HepG2 (cell line): Measurements from ENCODE around the gene DAB2IP. TPM values are rescaled to one million over a fixed set of nuclear protein-coding genes. Genes with fewer than 3 reads are reported as not detected.
"Not testable (repeated sequence)": the region's sequence is repeated elsewhere in the genome, so short reads cannot be mapped to it uniquely, and the experiment has no call there.

ENCODE experiments used
- ATAC-seq: fragments of 200-7000 bp; cut with Tn5 transposase; 3 replicates; pipeline ENCODE4 v1.9.1; 2020; ENCODE audit warnings: mild to moderate bottlenecking, moderate library complexity
- BruUV-seq: library from RNA; stranded (reverse); fragments of 400-500 nt; replicated peaks from 2 replicates; lab custom pipeline; 2021; lab: Mats Ljungman, UMichigan
- CTCF ChIA-PET: fragments of 300-600 bp; formaldehyde crosslinking; extraction: SDS; loops from one replicate; lab custom pipeline; 2021; ENCODE audit warnings: low total read pairs, inconsistent platforms, low intra/inter-chr PET ratio; lab: Yijun Ruan, JAX
- POLR2A ChIA-PET: fragments of 350-600 bp; sonication (Branson Sonifier 250); formaldehyde crosslinking; loops from one replicate; lab custom pipeline; 2020; ENCODE audit warnings: antibody characterized with exemption, inconsistent platforms; lab: Yijun Ruan, JAX
- DNase-seq: peaks from one replicate; pipeline ENCODE4 v3.0.0-alpha.2; 2015; ENCODE audit warnings: low spot score
- FAIRE-seq: peaks from 3 replicates; lab custom pipeline; 2011; peaks lifted over from hg19 to GRCh38; lab: Jason Lieb, UNC
- H2AFZ ChIP-seq: one replicate; pipeline ENCODE4 v1.6.1; 2011; ENCODE audit warnings: low read length, inconsistent platforms
- H3K27ac ChIP-seq: fragments of 300-600 bp; 3 replicates; pipeline ENCODE4 v1.8.0; 2011; ENCODE audit warnings: mixed run types, mild to moderate bottlenecking, mixed read lengths, low read length, inconsistent platforms; ENCODE audit not compliant: insufficient read depth; ENCODE audit errors: extremely low read length
- H3K27me3 ChIP-seq, 2 experiments: fragments of 200-600 bp in 1 of 2; 2 replicates in 1 of 2; 3 replicates in 1 of 2; pipeline versions ENCODE4 v1.6.0 to v1.8.0; 2011; ENCODE audit warnings: low read length in 2 of 2, mild to moderate bottlenecking in 2 of 2, moderate library complexity in 2 of 2, inconsistent platforms in 1 of 2; ENCODE audit not compliant: insufficient read depth in 2 of 2, control insufficient read depth in 1 of 2
- H3K36me3 ChIP-seq, 2 experiments: fragments of 200-600 bp in 1 of 2; replicated peaks in 1 of 2; 2 replicates in 1 of 2; 3 replicates in 1 of 2; pipeline versions ENCODE4 v1.5.1 to v1.8.0; 2011; ENCODE audit warnings: low read length in 2 of 2, inconsistent platforms in 1 of 2; ENCODE audit not compliant: insufficient read depth in 2 of 2, control insufficient read depth in 1 of 2
- H3K4me1 ChIP-seq: 2 replicates; pipeline ENCODE4 v1.5.1; 2012; ENCODE audit warnings: low read length, inconsistent platforms; ENCODE audit not compliant: insufficient read depth
- H3K4me2 ChIP-seq: 2 replicates; pipeline ENCODE4 v1.6.0; 2011; ENCODE audit warnings: low read depth, low read length, inconsistent platforms
- H3K4me3 ChIP-seq, 3 experiments: fragments of 200-600 bp in 1 of 3; sonication (generic), shearing (Covaris generic) in 1 of 3; replicated peaks in 1 of 3; 2 replicates each; pipeline ENCODE4 v1.5.1; 2011 to 2016; ENCODE audit warnings: low read length in 3 of 3, inconsistent platforms in 2 of 3, low read depth in 2 of 3, mild to moderate bottlenecking in 2 of 3, control low read depth in 1 of 3, mixed read lengths in 1 of 3; ENCODE audit not compliant: insufficient read depth in 1 of 3
- H3K79me2 ChIP-seq: one replicate; pipeline ENCODE4 v1.6.1; 2011; ENCODE audit warnings: low read length, inconsistent platforms; ENCODE audit not compliant: insufficient read depth
- H3K9ac ChIP-seq: 2 replicates; pipeline ENCODE4 v1.6.0; 2011; ENCODE audit warnings: mild to moderate bottlenecking, low read depth, low read length, inconsistent platforms; ENCODE audit not compliant: insufficient read depth
- H3K9me3 ChIP-seq: 2 replicates; pipeline ENCODE4 v1.5.1; 2012; ENCODE audit warnings: mild to moderate bottlenecking, low read length
- H4K20me1 ChIP-seq: 2 replicates; pipeline ENCODE4 v1.6.0; 2011; ENCODE audit warnings: inconsistent platforms, mild to moderate bottlenecking, low read length, moderate library complexity; ENCODE audit not compliant: insufficient read depth
- MYC ChIP-seq: sonication (generic); formaldehyde crosslinking; IDR thresholded peaks from 2 replicates; pipeline ENCODE4 v1.9.0; 2021; ENCODE audit warnings: missing genetic modification reagents, borderline replicate concordance
- SAP130 ChIP-seq: IDR thresholded peaks from 2 replicates; pipeline ENCODE4 v1.6.1; 2016; ENCODE audit warnings: low read depth
- SCMH1 ChIP-seq: sonication (generic); formaldehyde crosslinking; IDR thresholded peaks from 2 replicates; pipeline ENCODE4 v1.9.0; 2021; ENCODE audit warnings: missing genetic modification reagents, mild to moderate bottlenecking, borderline replicate concordance
- SYNCRIP ChIP-seq: fragments of 200-400 bp; formaldehyde crosslinking; IDR thresholded peaks from 2 replicates; pipeline ENCODE4 v1.6.1; 2018; ENCODE audit warnings: mild to moderate bottlenecking, low read depth, low read length; ENCODE audit not compliant: insufficient read depth
- WGBS: methylation state at CpG from one replicate; pipeline ENCODE4 v1.1.6; 2017; ENCODE audit warnings: low lambda C conversion rate; 5-methylcytosine and 5-hydroxymethylcytosine counted together
- in situ Hi-C: cut with HindIII; loops from 2 replicates; pipeline ENCODE4 v1.10.0; 2017; ENCODE audit warnings: low pct_unique_long_range_greater_than_20kb; ENCODE audit not compliant: extremely low pct_ligation_motif_present
- intact Hi-C: fragments of 100-400 bp; cut with micrococcal nuclease; formaldehyde crosslinking; loops from one replicate; pipeline ENCODE4 v1.10.0; 2022; ENCODE audit not compliant: unreplicated experiment
- polyA plus RNA-seq, 8 experiments: library from polyadenylated mRNA; depleted of rRNA in 3 of 8; stranded (reverse) in 7 of 8; unstranded in 1 of 8; fragments of >200 nt; fragmentation: Illumina TruSeq in 4 of 8; extraction: Trizol in 4 of 8; gene quantifications; 2 replicates each; pipeline versions ENCODE4 v1.2.1 to v1.2.3, GENCODE V29; 2011 to 2016; ENCODE audit warnings: low read depth in 4 of 8, missing spikeins in 1 of 8, mixed read lengths in 1 of 8; ENCODE audit not compliant: insufficient read depth in 1 of 8
- total RNA-seq, 5 experiments: library from RNA; depleted of rRNA; stranded (reverse); fragments of >200 nt; fragmentation: Illumina TruSeq; extraction: Trizol; gene quantifications; 2 replicates each; pipeline ENCODE4 v1.2.3, GENCODE V29; 2016; ENCODE audit warnings: low read depth in 1 of 5

Gene DAB2IP
- total and polyA plus RNA-seq, 2 of the 13 experiments (the other 11 are each of a cell fraction or from before 2014, with no cell fraction given): 25.3 to 37.9 TPM

DNA sequence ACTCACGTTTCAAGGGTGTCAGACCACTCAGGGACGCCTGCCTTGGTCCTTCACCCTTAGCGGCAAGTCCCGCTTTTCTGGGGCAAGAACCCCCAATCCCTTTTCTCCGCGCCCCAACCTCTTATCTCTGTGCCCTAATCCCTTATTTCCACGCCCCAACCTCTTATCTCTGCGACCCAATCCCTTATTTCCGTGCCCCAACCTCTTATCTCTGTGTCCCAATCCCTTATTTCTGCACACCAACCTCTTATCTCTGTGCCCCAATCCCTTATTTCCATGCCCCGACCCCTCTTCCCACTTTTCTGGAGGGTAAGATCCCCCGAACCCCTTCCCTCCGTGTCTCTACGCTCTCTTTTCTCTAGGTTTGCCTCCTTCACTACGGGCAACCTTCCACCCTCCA is 139.4 kb downstream of the DAB2IP start:
- FAIRE-seq: no peak
- no TSS peak for BruUV-seq
- H3K9ac ChIP-seq: no peak overlapping the region
- H3K27me3 ChIP-seq: peaks cover 0 to 2% of the 10 kb centered on the region in 2 experiments; a peak in 1 of 5 replicates
- no peak overlapping the region for H2AFZ ChIP-seq
- POLR2A ChIA-PET: no interaction called here
- CTCF ChIA-PET: no interaction called here
- WGBS: 46% methylated on average over 14 of the region's 14 CpGs
- no peak for DNase-seq
- in situ Hi-C loops (no loop called here), intact Hi-C loops (no loop called here)
- H4K20me1 ChIP-seq: no peaks in the 10 kb centered on the region
- no peaks in the 10 kb centered on the region for H3K9me3 ChIP-seq
- no peaks in the 10 kb centered on the region for H3K4me1 ChIP-seq
- no peak overlapping the region for H3K27ac ChIP-seq
- H3K36me3 ChIP-seq: no peaks in the 10 kb centered on the region
- H3K79me2 ChIP-seq: no peaks in the 10 kb centered on the region
- H3K4me3 ChIP-seq: no peak overlapping the region
- ATAC-seq: no peak
- no peak overlapping the region for H3K4me2 ChIP-seq
- TF ChIP-seq SCMH1 (CRISPR knock-in tag): no peak
- TF ChIP-seq SYNCRIP: no peak
- no peak for TF ChIP-seq MYC (CRISPR knock-in tag)
- TF ChIP-seq SAP130 (CRISPR knock-in tag): no peak
- TF ChIP-seq, all 625 proteins: peak for 0

DNA sequence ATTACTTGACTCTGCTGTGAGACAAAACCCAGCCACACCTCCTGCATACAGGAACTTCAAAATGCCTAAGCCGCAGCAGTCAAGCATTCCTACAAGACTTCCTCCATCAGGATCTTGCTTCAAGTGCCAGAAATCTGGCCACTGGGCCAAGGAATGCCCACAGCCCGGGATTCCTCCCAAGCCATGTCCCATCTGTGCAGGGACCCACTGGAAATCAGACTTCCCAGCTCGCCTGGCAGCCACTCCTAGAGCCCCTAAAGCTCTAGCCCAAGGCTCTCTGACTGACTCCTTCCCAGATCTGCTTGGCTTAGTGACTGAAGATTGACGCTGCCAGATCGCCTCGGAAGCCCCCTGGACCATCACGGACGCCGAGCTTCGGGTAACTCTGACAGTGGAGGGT is 141.0 kb downstream of the DAB2IP start:
- FAIRE-seq, H3K36me3 ChIP-seq, ATAC-seq, H3K79me2 ChIP-seq, H3K27me3 ChIP-seq, intact Hi-C loops, in situ Hi-C loops, H2AFZ ChIP-seq, CTCF ChIA-PET, H3K4me2 ChIP-seq, H3K9me3 ChIP-seq, H3K27ac ChIP-seq, POLR2A ChIA-PET, BruUV-seq, H3K4me1 ChIP-seq, H3K4me3 ChIP-seq, DNase-seq, H3K9ac ChIP-seq, H4K20me1 ChIP-seq: not testable (repeated sequence)
- WGBS: 0% methylated on average over 1 of the region's 10 CpGs

DNA sequence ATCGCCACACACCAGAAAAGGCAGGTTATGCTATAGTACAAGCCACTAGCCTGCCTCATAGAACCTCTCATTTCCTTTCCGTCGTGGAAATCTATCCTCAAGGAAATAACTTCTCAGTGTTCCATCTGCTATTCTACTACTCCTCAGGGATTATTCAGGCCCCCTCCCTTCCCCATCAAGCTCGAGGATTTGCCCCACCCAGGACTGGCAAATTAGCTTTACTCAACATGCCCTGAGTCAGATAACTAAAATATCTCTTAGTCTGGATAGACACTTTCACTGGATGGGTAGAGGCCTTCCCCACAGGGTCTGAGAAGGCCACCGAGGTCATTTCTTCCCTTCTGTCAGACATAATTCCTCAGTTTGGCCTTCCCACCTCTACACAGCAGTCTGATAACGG is 142.9 kb downstream of the DAB2IP start:
- FAIRE-seq: not testable (repeated sequence)

More for the DNA sequence above, 142.9 kb downstream of the DAB2IP start:
- H3K9me3 ChIP-seq, CTCF ChIA-PET, H3K4me3 ChIP-seq, intact Hi-C loops, H3K4me2 ChIP-seq, ATAC-seq, H3K79me2 ChIP-seq, BruUV-seq, H2AFZ ChIP-seq, in situ Hi-C loops, H3K4me1 ChIP-seq, POLR2A ChIA-PET, H4K20me1 ChIP-seq, H3K36me3 ChIP-seq, H3K9ac ChIP-seq, DNase-seq, H3K27ac ChIP-seq, H3K27me3 ChIP-seq: not testable (repeated sequence)
- WGBS: 42% methylated on average over 6 of the region's 6 CpGs
